Glutamatergic neuron (in vitro differentiated cells): ENCODE measurements around the gene MRPL14. TPM values are rescaled to one million over a fixed set of nuclear protein-coding genes. Genes with fewer than 3 reads are reported as not detected.
"Not testable (repeated sequence)": the region's sequence is repeated elsewhere in the genome, so short reads cannot be mapped to it uniquely, and the experiment has no call there.

Experiments used
- DNase-seq: peaks from one replicate; pipeline ENCODE4 v3.0.0; 2022
- H3K27ac Mint-ChIP-seq: one replicate; pipeline ENCODE4 v1.8.0; 2020; ENCODE audit warnings: mild to moderate bottlenecking, mixed read lengths, inconsistent platforms; ENCODE audit not compliant: unreplicated experiment
- H3K27me3 Mint-ChIP-seq: one replicate; pipeline ENCODE4 v1.8.0; 2020; ENCODE audit warnings: mild to moderate bottlenecking, moderate library complexity, mixed read lengths, inconsistent platforms; ENCODE audit not compliant: unreplicated experiment
- H3K36me3 Mint-ChIP-seq: one replicate; pipeline ENCODE4 v1.8.0; 2020; ENCODE audit warnings: mild to moderate bottlenecking, mixed read lengths, inconsistent platforms; ENCODE audit not compliant: unreplicated experiment
- H3K4me1 Mint-ChIP-seq: one replicate; pipeline ENCODE4 v1.8.0; 2020; ENCODE audit warnings: mild to moderate bottlenecking, low read depth, mixed read lengths, inconsistent platforms; ENCODE audit not compliant: unreplicated experiment
- H3K4me3 Mint-ChIP-seq: one replicate; pipeline ENCODE4 v1.8.0; 2020; ENCODE audit warnings: mild to moderate bottlenecking, mixed read lengths, inconsistent platforms; ENCODE audit not compliant: unreplicated experiment
- H3K9me3 Mint-ChIP-seq: one replicate; pipeline ENCODE4 v1.8.0; 2020; ENCODE audit warnings: mild to moderate bottlenecking, moderate library complexity, mixed read lengths, inconsistent platforms; ENCODE audit not compliant: unreplicated experiment
- total RNA-seq: library from RNA; stranded (reverse); fragmentation: NEBNext Ultra II Directional; extraction: Animal tissue kit (Norgen Biotek cat#: 25700); gene quantifications from one replicate; pipeline ENCODE4 v1.2.1, GENCODE V29; 2021; ENCODE audit not compliant: unreplicated experiment
- TF ChIP-seq, protein P1 (sequence below): fragments of 200-600 bp; sonication (generic); IDR thresholded peaks from one replicate; pipeline ENCODE4 v1.5.0; 2021; ENCODE audit not compliant: partially characterized antibody, unreplicated experiment

MRPL14 gene
- total RNA-seq, 1 donor from 2014 or later = 31.7 TPM

DNA sequence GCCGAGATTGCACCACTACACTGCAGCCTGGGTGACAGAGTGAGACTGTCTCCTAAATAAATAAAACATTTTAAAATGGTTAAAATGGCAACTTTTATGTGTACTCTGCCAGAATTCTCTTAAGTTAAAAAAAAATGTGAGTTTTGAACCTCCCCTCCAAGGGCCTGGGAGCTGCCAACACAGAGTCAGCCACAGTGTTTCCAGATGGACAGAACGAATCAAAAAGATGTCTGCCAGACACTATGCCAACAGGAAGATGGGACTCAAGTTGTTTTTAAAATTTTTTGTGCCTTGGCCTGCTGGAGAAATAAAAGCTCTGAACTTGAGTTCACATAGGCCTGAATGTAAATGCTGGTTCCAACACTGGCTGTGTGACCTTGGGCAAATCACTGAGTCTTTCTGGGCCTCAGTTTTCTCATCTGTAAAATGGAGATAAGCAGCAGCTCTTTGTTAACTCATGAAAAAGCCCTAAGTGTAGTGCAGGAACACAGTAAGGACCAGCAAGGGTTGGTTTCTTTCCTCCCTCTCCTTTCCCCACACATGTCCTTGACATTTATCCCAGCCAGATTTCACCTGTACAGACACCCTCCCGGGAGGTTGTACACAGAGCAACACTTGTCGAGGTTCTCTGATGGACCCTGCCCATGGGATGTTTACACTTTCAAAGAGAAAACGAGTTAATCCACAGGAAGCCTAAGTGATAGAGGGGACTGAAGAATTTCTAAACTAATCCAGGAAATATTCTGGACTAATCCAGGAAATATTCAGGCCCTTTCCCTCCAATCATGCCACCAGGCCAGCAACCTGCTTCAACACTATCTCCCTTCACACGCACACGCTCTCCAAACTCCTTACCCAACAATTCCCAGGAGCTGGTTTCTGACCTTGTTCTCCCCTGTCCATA, 35.0 kb downstream of the MRPL14 start:
- H3K36me3 Mint-ChIP-seq = no peaks in the 10 kb centered on the region
- no peak overlapping the region for H3K4me3 Mint-ChIP-seq
- H3K4me1 Mint-ChIP-seq = peaks cover 4% of the 10 kb centered on the region
- peaks cover 7% of the 10 kb centered on the region for H3K27me3 Mint-ChIP-seq
- peaks cover 3% of the 10 kb centered on the region for H3K9me3 Mint-ChIP-seq
- DNase-seq = no peak
- TF ChIP-seq, protein P1, sequence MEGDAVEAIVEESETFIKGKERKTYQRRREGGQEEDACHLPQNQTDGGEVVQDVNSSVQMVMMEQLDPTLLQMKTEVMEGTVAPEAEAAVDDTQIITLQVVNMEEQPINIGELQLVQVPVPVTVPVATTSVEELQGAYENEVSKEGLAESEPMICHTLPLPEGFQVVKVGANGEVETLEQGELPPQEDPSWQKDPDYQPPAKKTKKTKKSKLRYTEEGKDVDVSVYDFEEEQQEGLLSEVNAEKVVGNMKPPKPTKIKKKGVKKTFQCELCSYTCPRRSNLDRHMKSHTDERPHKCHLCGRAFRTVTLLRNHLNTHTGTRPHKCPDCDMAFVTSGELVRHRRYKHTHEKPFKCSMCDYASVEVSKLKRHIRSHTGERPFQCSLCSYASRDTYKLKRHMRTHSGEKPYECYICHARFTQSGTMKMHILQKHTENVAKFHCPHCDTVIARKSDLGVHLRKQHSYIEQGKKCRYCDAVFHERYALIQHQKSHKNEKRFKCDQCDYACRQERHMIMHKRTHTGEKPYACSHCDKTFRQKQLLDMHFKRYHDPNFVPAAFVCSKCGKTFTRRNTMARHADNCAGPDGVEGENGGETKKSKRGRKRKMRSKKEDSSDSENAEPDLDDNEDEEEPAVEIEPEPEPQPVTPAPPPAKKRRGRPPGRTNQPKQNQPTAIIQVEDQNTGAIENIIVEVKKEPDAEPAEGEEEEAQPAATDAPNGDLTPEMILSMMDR = no peak
- H3K27ac Mint-ChIP-seq = no peak overlapping the region

DNA sequence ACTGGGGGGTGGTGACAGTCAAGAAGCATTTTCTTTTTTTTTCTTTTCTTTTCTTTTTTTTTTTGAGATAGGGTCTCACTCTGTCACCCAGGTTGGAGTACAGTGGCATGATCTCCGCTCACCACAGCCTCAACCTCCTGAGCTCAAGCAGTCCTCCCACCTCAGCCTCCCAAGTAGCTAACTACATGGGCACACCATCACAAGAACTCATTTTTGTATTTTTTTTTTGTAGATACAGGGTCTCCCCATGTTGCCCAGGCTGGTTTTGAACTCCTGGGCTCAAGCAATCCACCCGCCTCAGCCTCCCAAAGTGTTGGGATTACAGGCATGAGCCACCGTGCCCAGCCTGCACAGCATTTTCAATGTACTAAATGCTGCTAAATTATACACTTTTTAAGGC, 35.9 kb downstream of the MRPL14 start:
- H3K4me1 Mint-ChIP-seq, H3K36me3 Mint-ChIP-seq, H3K9me3 Mint-ChIP-seq, H3K27me3 Mint-ChIP-seq, H3K4me3 Mint-ChIP-seq, H3K27ac Mint-ChIP-seq, DNase-seq: not testable (repeated sequence)

DNA sequence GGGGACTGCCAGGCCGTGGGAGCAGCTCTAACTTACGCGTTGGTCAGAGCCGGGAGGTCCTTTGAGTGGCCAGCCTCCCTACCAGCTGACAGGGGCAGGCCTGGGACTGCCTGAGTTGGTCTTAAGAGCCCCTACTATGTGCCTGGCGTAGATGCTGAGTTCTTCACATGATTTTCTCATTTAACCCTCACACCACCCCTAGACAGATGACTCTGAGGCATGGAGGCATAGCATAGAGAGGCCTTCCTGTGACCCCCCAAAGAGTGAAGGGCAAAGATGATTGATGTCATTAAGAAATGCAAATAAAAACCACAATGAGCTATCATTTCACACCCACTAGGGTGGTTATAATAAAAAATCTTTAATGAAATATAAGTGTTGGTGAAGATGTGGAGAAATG, 36.8 kb downstream of the MRPL14 start:
- Mint-ChIP-seq H3K4me3 (no peak overlapping the region), H3K9me3 (peaks cover 3% of the 10 kb centered on the region), H3K27me3 (peaks cover 4% of the 10 kb centered on the region), H3K27ac (no peak overlapping the region), H3K4me1 (no peaks in the 10 kb centered on the region), H3K36me3 (no peaks in the 10 kb centered on the region)
- no peak for DNase-seq
- TF ChIP-seq, protein P1 = no peak

DNA sequence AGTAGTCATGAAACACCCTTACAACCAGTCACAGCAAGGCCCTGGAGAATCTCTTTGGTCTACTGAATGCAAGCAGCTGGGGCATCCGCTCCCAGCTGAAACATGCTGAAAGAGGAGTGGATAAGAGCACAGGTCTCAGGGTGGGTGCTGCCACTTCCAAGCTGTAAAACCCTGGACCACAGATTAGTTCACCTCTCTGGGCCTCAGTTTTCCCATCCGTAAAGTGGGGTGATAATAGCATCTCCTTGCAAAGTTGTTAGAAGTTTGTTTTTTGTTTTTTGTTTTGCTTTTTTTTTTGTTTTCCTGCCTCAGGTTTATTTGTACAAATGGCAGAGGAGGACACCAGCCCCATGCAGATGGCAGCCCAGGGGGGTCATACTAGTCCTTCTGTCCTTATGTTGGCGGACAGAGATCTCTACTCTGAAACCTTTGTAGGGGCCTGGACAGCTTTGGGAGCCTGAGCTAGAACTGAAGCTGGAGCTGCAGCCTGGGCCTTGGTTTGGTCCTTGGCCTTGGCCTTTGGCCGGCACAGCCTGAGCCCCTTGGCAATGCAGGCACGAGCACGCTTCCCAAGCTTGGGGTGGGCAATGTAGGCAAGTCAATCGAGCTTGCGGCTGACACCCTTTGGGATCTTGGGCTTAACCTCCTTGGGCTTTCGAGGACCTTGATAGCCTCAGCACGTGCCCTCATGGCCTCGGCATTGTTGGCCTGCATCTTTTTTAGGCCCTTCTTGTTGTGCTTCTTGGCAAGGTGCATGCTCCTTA, 38.2 kb downstream of the MRPL14 start:
- Mint-ChIP-seq H3K4me1 (no peaks in the 10 kb centered on the region), H3K4me3 (no peak overlapping the region), H3K9me3 (peaks cover 3% of the 10 kb centered on the region), H3K27me3 (no peaks in the 10 kb centered on the region), H3K36me3 (no peaks in the 10 kb centered on the region), H3K27ac (no peak overlapping the region)
- TF ChIP-seq, protein P1 = no peak
- DNase-seq = no peak

DNA sequence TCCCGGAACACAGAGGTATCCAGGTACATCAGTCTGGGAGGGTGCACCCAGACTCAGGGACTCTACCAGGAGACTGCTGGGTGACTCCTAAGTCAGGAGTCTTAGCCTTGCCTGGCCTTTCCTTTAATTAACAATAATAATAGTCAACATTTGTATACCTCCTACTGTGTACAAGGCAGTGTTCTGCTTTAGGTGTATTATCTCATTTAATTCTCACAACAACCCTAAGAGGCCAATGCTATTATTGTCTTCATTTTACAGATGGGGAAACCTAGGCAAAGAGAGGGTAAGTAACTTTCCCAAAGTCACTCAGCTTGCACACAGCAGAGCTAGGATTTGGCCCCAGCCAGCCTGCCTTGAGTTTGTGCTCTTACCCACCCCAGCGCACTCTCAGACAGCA, 39.6 kb downstream of the MRPL14 start:
- Mint-ChIP-seq H3K27ac (no peak overlapping the region), H3K4me1 (no peaks in the 10 kb centered on the region), H3K36me3 (no peaks in the 10 kb centered on the region), H3K9me3 (no peaks in the 10 kb centered on the region), H3K27me3 (no peaks in the 10 kb centered on the region), H3K4me3 (no peak overlapping the region)
- DNase-seq = no peak
- TF ChIP-seq, protein P1 = no peak
